Fibroblast of lung (primary cell): ENCODE measurements around the gene TTYH2. TPM values are rescaled to one million over a fixed set of nuclear protein-coding genes. Genes with fewer than 3 reads are reported as not detected.

ENCODE experiments used
- DNase-seq, 2 donors: peaks; one replicate each; pipeline versions ENCODE4 v3.0.0 to v3.0.0-alpha.2; 2010; ENCODE audit warnings: low read depth in 2 of 2
- H2AFZ ChIP-seq: 2 replicates; pipeline ENCODE4 v1.5.1; 2012; ENCODE audit warnings: low read length, control low read depth, inconsistent platforms
- H3K27ac ChIP-seq: 2 replicates; pipeline ENCODE4 v1.5.1; 2011; ENCODE audit warnings: low read length, control low read depth; ENCODE audit not compliant: insufficient read depth
- H3K27me3 ChIP-seq: 2 replicates; pipeline ENCODE4 v1.5.1; 2011; ENCODE audit warnings: mild to moderate bottlenecking, low read length; ENCODE audit not compliant: control insufficient read depth, insufficient read depth
- H3K36me3 ChIP-seq: 2 replicates; pipeline ENCODE4 v1.5.1; 2011; ENCODE audit warnings: low read length; ENCODE audit not compliant: control insufficient read depth, insufficient read depth
- H3K4me1 ChIP-seq: 2 replicates; pipeline ENCODE4 v1.5.1; 2011; ENCODE audit warnings: low read length; ENCODE audit not compliant: control insufficient read depth, insufficient read depth; ENCODE audit errors: extremely low read depth
- H3K4me2 ChIP-seq: 2 replicates; pipeline ENCODE4 v1.5.1; 2011; ENCODE audit warnings: low read length, control low read depth; ENCODE audit not compliant: insufficient read depth; ENCODE audit errors: extremely low read depth
- H3K4me3 ChIP-seq, 4 experiments: fragments of 200-600 bp in 1 of 4; sonication (generic) in 1 of 4; replicated peaks in 1 of 4; 2 replicates each; pipeline ENCODE4 v1.5.1; 2011 to 2016; ENCODE audit warnings: low read length in 4 of 4, low read depth in 3 of 4, mild to moderate bottlenecking in 3 of 4, control low read depth in 2 of 4, inconsistent platforms in 1 of 4, mixed read lengths in 1 of 4; ENCODE audit not compliant: insufficient read depth in 1 of 4; ENCODE audit errors: control extremely low read depth in 1 of 4
- H3K79me2 ChIP-seq: 2 replicates; pipeline ENCODE4 v1.5.1; 2012; ENCODE audit warnings: mild to moderate bottlenecking, low read length, inconsistent platforms; ENCODE audit not compliant: control insufficient read depth, insufficient read depth
- H3K9ac ChIP-seq: 2 replicates; pipeline ENCODE4 v1.5.1; 2011; ENCODE audit warnings: mild to moderate bottlenecking, low read length, control low read depth; ENCODE audit not compliant: insufficient read depth
- H3K9me3 ChIP-seq: 2 replicates; pipeline ENCODE4 v1.5.1; 2012; ENCODE audit warnings: low read depth, low read length; ENCODE audit not compliant: control insufficient read depth, insufficient read depth
- H4K20me1 ChIP-seq: 2 replicates; pipeline ENCODE4 v1.5.1; 2011; ENCODE audit warnings: low read length; ENCODE audit not compliant: control insufficient read depth, insufficient read depth; ENCODE audit errors: extremely low read depth
- CTCF ChIP-seq, 2 donors: IDR thresholded peaks in 1 of 2; conservative IDR thresholded peaks in 1 of 2; 1 replicate in 1 of 2; 2 replicates in 1 of 2; pipeline ENCODE4 v1.5.1; 2011 to 2012; ENCODE audit warnings: low read length in 2 of 2, control low read depth in 1 of 2, inconsistent platforms in 1 of 2, low read depth in 1 of 2, mild to moderate bottlenecking in 1 of 2
- EZH2 ChIP-seq: IDR thresholded peaks from 2 replicates; pipeline ENCODE4 v1.5.1; 2012; ENCODE audit warnings: low read length, control low read depth, mild to moderate bottlenecking; ENCODE audit errors: missing control alignments
- polyA plus RNA-seq, 2 donors: library from polyadenylated mRNA; depleted of rRNA in 1 of 2; stranded (reverse) in 1 of 2; unstranded in 1 of 2; fragments of >200 nt; gene quantifications; 2 replicates each; pipeline ENCODE4 v1.2.1, GENCODE V29; 2011 to 2012; ENCODE audit warnings: missing spikeins in 1 of 2
- total RNA-seq: library from RNA; depleted of rRNA; stranded (reverse); fragments of >200 nt; gene quantifications from 2 replicates; pipeline ENCODE4 v1.2.1, GENCODE V29; 2014

TTYH2 gene
- total and polyA plus RNA-seq, 2 donors (not counting 1 experiment from before 2014, with no cell fraction given): 0.99 to 1.2 TPM

GRCh38 chr17:74257311-74257710 lies 43.9 kb downstream of the TTYH2 start:
- no peak overlapping the region for H3K27ac ChIP-seq
- H3K27me3 ChIP-seq: no peaks in the 10 kb centered on the region
- no peak for DNase-seq
- no peak overlapping the region for H2AFZ ChIP-seq
- no peak overlapping the region for H3K4me3 ChIP-seq
- no peaks in the 10 kb centered on the region for H3K36me3 ChIP-seq
- H3K79me2 ChIP-seq: no peaks in the 10 kb centered on the region
- no peaks in the 10 kb centered on the region for H3K9me3 ChIP-seq
- no peaks in the 10 kb centered on the region for H3K4me1 ChIP-seq
- no peak overlapping the region for H3K4me2 ChIP-seq
- H4K20me1 ChIP-seq: no peaks in the 10 kb centered on the region
- no peak overlapping the region for H3K9ac ChIP-seq
- TF ChIP-seq CTCF (conservative IDR thresholded peaks at IDR 0.05 in 1 of 2, IDR thresholded peaks at IDR 0.05 in 1 of 2; ENCODE audit: low read depth in 1 of 2, low read length in 2 of 2) (no peak), EZH2 (no peak)

GRCh38 chr17:74259667-74260524 lies 46.5 kb downstream of the TTYH2 start:
- Histone ChIP-seq H3K27me3 (no peaks in the 10 kb centered on the region), H2AFZ (no peak overlapping the region), H3K4me2 (no peak overlapping the region), H4K20me1 (no peaks in the 10 kb centered on the region), H3K36me3 (no peaks in the 10 kb centered on the region), H3K27ac (no peak overlapping the region), H3K4me3 (no peak overlapping the region), H3K9me3 (no peaks in the 10 kb centered on the region), H3K79me2 (no peaks in the 10 kb centered on the region), H3K9ac (no peak overlapping the region), H3K4me1 (no peaks in the 10 kb centered on the region)
- no peak for TF ChIP-seq CTCF (conservative IDR thresholded peaks at IDR 0.05 in 1 of 2, IDR thresholded peaks at IDR 0.05 in 1 of 2; ENCODE audit: low read depth in 1 of 2, low read length in 2 of 2)
- no peak for TF ChIP-seq EZH2
- no peak for DNase-seq

- no peaks in the 10 kb centered on the region for H3K36me3 ChIP-seq
- no peaks in the 10 kb centered on the region for H3K79me2 ChIP-seq
- H3K4me3 ChIP-seq: no peak overlapping the region
- H4K20me1 ChIP-seq: no peaks in the 10 kb centered on the region
- no peaks in the 10 kb centered on the region for H3K9me3 ChIP-seq
- H3K27ac ChIP-seq: no peak overlapping the region
- H3K9ac ChIP-seq: no peak overlapping the region
- no peak overlapping the region for H3K4me2 ChIP-seq
- no peaks in the 10 kb centered on the region for H3K27me3 ChIP-seq
- no peak for DNase-seq
- TF ChIP-seq EZH2 (no peak), CTCF (conservative IDR thresholded peaks at IDR 0.05 in 1 of 2, IDR thresholded peaks at IDR 0.05 in 1 of 2; ENCODE audit: low read depth in 1 of 2, low read length in 2 of 2) (no peak)
- no peak overlapping the region for H2AFZ ChIP-seq
- no peaks in the 10 kb centered on the region for H3K4me1 ChIP-seq
Measured at GRCh38 chr17:74260525-74260850, 47.1 kb downstream of the TTYH2 start.
